GM12873 (cell line): ENCODE data around the gene SENP8.

Experiments
- CTCF ChIP-seq: IDR thresholded peaks from 2 replicates; pipeline ENCODE4 v1.5.1; 2012; ENCODE audit warnings: low read depth, mild to moderate bottlenecking, moderate library complexity, low read length, control low read depth; ENCODE audit not compliant: insufficient read depth; ENCODE audit errors: missing control alignments

Gene SENP8

GRCh38 chr15:72086010-72086697 lies 32.0 kb upstream of the SENP8 start:
- TF ChIP-seq CTCF, result no peak

GRCh38 chr15:72086920-72087648 lies 31.1 kb upstream of the SENP8 start:
- no peak for TF ChIP-seq CTCF

- no peak for TF ChIP-seq CTCF
These were observed 26.2 kb upstream of the SENP8 start for GRCh38 chr15:72092006-72092405.

- TF ChIP-seq CTCF, result no peak
These were observed 25.5 kb upstream of the SENP8 start for GRCh38 chr15:72092691-72093090.

GRCh38 chr15:72096796-72097195 lies 21.4 kb upstream of the SENP8 start:
- no peak for TF ChIP-seq CTCF

- TF ChIP-seq CTCF, result no peak
These were observed 20.2 kb upstream of the SENP8 start for GRCh38 chr15:72098040-72098439.

GRCh38 chr15:72099155-72099554 lies 19.0 kb upstream of the SENP8 start:
- no peak for TF ChIP-seq CTCF
